ENCODE results near the gene COL5A3. TPM values are rescaled to one million over a fixed set of nuclear protein-coding genes. Genes with fewer than 3 reads are reported as not detected.

The COL5A3 gene
- total and polyA plus RNA-seq, 2 experiments from 2014 or later = 1.0 to 1.2 TPM

- Histone ChIP-seq H4K20me1 (replicated peaks; ENCODE audit: insufficient read depth) (no peaks in the 10 kb centered on the region), H3K9me2 (ENCODE audit: insufficient read depth) (no peaks in the 10 kb centered on the region), H3K4me2 (peak overlapping the region; percentile 57; the same call in 1 of the 2 replicates), H3K27ac (ENCODE audit: low read depth) (0 out of 2 replicates have a peak overlapping the region, but pooled peaks have one; percentile 26), H3K36me3 (ENCODE audit: insufficient read depth) (no peaks in the 10 kb centered on the region), H3F3A (replicated peaks; ENCODE audit: low read depth) (no peaks in the 10 kb centered on the region), H3K27me3 (ENCODE audit: insufficient read depth) (no peaks in the 10 kb centered on the region), H2AFZ (peak overlapping the region; percentile 99), H3K79me2 (replicated peaks; ENCODE audit: insufficient read depth) (no peaks in the 10 kb centered on the region), H3K4me1 (ENCODE audit: insufficient read depth) (peaks cover 8% of the 10 kb centered on the region; the same call in 1 of the 2 replicates), H3K4me3 (no peak overlapping the region)
- Mint-ChIP-seq H3K27me3 (ENCODE audit: insufficient read depth, low read depth, poor library complexity) (peaks cover 6% of the 10 kb centered on the region), H3K4me1 (peaks cover 13% of the 10 kb centered on the region), H3K27ac (peak overlapping the region; percentile 46), H3K9me3 (peaks cover 15% of the 10 kb centered on the region), H3K4me3 (no peak overlapping the region; the same call in 2 of the 3 replicates), H3K36me3 (ENCODE audit: low read depth) (peaks cover 2% of the 10 kb centered on the region; the same call in 1 of the 3 replicates)
- no peak for TF ChIP-seq CTCF (conservative IDR thresholded peaks at IDR 0.05; ENCODE audit: low read depth in 2 of 2)
- ATAC-seq (peak; percentile 90), DNase-seq (ENCODE audit: low spot score) (peak; percentile 56)
Observed at GRCh38 chr19:9945319-9945966, 64.9 kb downstream of the COL5A3 start.

GRCh38 chr19:9943744-9944143, 66.6 kb downstream of the COL5A3 start:
- no peak overlapping the region for H3K27ac ChIP-seq (ENCODE audit: low read depth)
- H3K4me3 Mint-ChIP-seq = no peak overlapping the region
- no peak overlapping the region for H3K27ac Mint-ChIP-seq
- DNase-seq (ENCODE audit: low spot score) = no peak
- no peak overlapping the region for H3K4me2 ChIP-seq
- H3F3A ChIP-seq (replicated peaks; ENCODE audit: low read depth) = no peaks in the 10 kb centered on the region
- peaks cover 8% of the 10 kb centered on the region; the same call in 1 of the 2 replicates for H3K4me1 ChIP-seq (ENCODE audit: insufficient read depth)
- no peak for ATAC-seq
- H3K9me3 Mint-ChIP-seq = peaks cover 15% of the 10 kb centered on the region
- no peaks in the 10 kb centered on the region for H3K27me3 ChIP-seq (ENCODE audit: insufficient read depth)
- no peak overlapping the region for H3K4me3 ChIP-seq
- no peaks in the 10 kb centered on the region for H3K36me3 ChIP-seq (ENCODE audit: insufficient read depth)
- peaks cover 9% of the 10 kb centered on the region for H3K27me3 Mint-ChIP-seq (ENCODE audit: insufficient read depth, low read depth, poor library complexity)
- no peak overlapping the region for H2AFZ ChIP-seq
- no peaks in the 10 kb centered on the region for H4K20me1 ChIP-seq (replicated peaks; ENCODE audit: insufficient read depth)
- peaks cover 3% of the 10 kb centered on the region; the same call in 1 of the 2 replicates for H3K9me2 ChIP-seq (ENCODE audit: insufficient read depth)
- peaks cover 18% of the 10 kb centered on the region for H3K4me1 Mint-ChIP-seq
- H3K79me2 ChIP-seq (replicated peaks; ENCODE audit: insufficient read depth) = no peaks in the 10 kb centered on the region
- peaks cover 2% of the 10 kb centered on the region; the same call in 1 of the 3 replicates for H3K36me3 Mint-ChIP-seq (ENCODE audit: low read depth)
- TF ChIP-seq JUNB (IDR thresholded peaks at IDR 0.05; ENCODE audit: unreplicated experiment) (no peak), CREB1 (CRISPR knock-in tag; IDR thresholded peaks at IDR 0.05; ENCODE audit: low read depth) (no peak), NANOG (IDR thresholded peaks at IDR 0.05; ENCODE audit: borderline replicate concordance) (no peak), REST (IDR thresholded peaks at IDR 0.05; ENCODE audit: unreplicated experiment) (no peak), STAT1 (IDR thresholded peaks at IDR 0.05; ENCODE audit: unreplicated experiment) (no peak), POLR2AphosphoS5 (IDR thresholded peaks at IDR 0.05; ENCODE audit: low read depth) (no peak), CTCF (conservative IDR thresholded peaks at IDR 0.05; ENCODE audit: low read depth in 2 of 2) (no peak)
